NOMO-1 treated with DMSO at 0.1 percent for 48 hours (cell line): ENCODE measurements around the gene PRKAG2.
A peak's percentile ranks its signal among the peaks of the same experiment; 100 is the strongest.

Experiments
- DNase-seq: peaks from one replicate; lab custom pipeline; 2025; ENCODE audit not compliant: unreplicated experiment; lab: John Stamatoyannopoulos, UW

PRKAG2 gene

DNA sequence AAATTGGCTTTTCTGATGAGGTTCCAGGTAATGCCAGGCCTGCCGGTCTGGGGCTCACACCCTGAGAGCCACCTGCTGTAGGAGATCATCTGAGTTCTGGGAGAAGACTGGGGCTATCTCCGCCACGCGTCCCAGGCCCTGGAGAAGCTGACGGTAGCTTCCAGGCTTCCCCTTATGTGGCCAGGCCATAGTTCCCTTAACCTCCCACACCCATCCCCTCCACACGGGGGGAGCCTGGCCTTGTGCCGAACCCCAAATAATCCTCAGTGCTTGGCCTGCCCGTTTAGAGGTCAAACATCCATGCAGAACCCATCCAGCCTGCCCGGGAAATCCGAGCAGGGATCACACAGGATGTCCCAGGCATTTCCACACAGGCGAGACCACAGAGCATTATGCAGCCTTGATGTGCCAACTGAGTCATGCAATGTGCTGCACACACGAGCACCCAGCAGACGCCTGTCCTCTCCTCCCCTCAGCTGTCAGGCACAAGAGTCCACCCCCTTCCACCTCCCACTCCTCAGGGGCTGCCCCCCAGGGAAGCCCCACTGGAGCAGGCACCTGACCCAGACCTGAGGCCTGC lies 176.2 kb downstream of the PRKAG2 start:
- DNase-seq: no peak

DNA sequence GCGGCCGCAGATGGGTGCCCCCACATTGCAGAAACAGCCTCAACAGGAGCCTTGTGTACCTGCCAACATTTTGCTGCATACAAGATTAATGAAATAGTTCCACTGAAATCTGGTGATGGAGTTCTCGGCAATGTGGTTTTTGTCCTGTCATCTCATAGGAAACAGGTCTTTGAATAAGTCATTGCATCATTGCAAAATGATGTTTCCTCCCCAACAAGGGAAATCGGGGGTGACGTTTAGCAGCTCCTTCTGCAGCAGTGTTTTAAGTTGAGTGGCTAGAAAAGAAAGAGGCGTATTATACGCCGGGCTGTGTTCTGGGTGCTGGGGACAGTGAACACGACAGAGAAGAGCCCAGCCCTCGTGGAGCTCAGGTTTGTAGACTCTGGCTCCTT lies 177.0 kb downstream of the PRKAG2 start:
- DNase-seq: peak; percentile 1

DNA sequence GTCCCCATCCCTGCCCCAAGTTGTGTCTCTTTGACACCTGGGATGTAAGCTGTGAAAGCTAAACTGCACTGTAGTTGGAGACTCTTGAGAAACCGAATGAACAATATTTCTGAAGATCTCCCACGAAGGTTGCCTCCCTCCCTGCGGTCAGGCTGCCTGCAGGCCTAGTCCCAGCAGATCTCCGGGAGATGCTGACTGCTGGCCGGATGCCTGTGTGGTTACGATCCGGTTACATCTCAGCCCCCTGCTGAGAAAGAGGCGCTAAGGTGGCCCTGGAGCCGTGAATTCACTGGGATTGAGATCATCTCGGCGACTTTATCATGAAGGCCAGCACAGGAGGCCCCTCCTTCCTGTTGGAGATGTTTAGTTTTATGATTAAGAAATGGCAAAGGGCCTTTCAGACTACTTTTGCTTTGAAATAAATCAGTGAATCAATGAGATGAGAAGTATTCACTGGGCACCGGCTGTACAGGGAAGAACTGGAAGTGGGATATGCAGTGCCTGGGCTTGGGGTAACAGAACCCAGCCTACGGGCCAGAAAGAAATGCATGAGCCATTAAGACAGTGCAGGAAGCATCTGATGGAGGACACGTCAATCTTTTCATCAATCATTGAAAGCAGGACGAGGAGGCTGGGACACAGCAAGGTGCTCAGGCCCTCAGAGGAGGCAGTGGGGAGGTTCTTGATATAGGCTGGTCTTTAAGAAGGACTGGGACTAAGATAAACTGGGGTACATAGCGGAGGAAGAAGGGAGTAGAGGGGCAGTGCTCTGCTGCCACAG lies 177.6 kb downstream of the PRKAG2 start:
- no peak for DNase-seq

DNA sequence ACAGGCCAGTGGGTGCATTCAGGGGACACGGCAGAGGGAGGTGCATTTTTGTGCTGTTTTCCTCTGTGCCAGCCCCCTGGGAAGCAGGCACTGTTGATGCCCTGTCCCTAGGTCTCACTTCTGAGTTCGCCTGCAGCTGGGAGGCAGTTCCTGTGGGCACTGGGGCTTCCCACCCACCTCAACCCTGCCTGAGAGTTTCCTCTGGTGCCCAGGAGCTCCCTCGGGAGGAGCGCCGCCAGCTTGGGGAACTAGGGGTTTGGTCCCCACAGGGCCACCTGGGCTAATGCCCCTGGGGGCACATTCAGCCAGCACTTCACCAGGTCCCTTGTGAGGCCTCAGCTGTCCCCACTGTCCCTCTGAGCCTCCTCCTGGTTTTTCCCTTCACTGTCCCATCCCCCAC lies 179.0 kb downstream of the PRKAG2 start:
- DNase-seq: no peak

DNA sequence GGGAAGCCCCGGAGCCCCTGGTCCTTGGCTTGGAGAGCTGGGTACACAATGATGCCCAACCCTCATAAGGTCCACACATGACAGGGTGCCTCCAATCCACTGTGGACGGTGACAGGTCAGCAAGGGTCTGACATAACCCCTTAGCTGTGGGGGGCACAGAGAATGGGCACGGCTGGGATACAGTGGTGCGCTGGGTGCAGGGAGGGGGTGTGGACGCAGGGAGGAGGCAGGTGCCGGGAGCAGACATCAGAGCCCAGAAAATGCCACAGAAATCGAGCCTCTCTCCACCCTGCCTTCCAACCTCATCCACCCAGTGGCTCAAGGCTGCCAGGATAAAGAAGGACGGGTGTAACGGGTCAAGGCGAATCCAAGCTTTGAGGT lies 179.4 kb downstream of the PRKAG2 start:
- no peak for DNase-seq

DNA sequence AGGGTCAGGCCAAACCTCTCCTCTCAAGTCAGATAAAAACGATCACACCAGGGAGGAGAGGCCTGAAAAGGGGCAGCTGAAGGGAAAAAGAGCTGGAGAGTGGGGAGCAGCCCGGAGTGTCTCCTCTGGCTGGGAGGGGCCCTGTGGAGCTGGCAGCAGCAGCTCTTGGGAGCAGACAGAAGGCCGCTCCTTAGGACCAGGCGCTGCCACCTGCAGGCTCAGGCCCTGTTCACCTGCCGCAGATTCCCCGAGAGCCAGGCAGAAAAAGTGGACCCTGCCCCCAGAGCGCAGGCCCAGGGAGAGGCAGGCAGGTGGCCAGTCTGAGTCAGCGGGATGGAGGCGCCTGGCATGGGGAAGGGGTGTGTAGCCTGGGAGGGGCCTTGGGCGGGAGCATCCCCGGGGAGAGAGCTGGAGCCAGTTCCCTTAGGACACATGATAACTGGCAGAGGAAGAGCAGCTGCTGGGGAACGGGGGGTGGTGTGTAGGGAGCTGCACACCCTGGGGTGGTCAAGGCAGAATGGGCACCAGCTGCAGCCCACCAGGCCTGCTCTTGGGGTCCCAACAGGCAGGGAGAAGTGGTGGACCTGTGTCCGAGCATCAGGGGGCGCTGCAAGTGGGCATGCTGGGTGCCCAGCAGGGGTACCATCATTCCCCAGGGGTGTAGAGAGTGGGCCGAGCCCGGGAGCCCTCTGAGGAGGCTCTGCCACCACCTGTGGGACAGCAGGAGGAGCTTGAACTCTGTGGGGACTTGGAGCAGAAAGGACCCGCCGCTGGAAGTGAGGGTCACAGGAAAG lies 180.0 kb downstream of the PRKAG2 start:
- no peak for DNase-seq

DNA sequence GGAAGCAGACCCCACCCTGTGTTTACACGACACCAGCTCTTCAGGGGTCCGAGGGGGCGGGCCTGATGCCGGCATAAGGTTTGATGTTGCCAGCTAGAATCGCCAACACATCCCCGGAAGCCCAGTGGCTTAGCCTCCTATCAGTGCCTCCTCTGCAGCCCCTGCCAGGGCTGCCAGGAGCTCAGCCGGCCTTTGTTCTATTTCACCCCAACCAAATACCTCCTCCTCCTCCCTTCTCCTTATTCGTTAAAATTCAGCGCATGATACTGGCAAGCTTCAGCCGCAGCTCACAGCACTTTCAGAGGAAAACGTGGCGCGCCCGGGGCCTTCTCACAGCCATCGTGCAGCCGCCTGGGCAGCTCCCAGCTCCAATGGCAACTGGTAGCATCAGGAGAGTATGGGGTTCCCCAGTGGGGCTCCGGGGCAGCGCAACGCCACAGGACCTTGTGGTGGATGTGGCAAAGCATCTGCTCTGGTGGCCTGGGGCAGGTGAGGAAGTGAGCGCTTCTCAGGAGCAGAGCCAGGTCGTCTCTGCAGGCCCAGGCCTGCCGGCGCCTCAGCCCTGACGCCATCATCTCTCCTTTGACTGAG lies 180.9 kb downstream of the PRKAG2 start:
- DNase-seq: no peak

DNA sequence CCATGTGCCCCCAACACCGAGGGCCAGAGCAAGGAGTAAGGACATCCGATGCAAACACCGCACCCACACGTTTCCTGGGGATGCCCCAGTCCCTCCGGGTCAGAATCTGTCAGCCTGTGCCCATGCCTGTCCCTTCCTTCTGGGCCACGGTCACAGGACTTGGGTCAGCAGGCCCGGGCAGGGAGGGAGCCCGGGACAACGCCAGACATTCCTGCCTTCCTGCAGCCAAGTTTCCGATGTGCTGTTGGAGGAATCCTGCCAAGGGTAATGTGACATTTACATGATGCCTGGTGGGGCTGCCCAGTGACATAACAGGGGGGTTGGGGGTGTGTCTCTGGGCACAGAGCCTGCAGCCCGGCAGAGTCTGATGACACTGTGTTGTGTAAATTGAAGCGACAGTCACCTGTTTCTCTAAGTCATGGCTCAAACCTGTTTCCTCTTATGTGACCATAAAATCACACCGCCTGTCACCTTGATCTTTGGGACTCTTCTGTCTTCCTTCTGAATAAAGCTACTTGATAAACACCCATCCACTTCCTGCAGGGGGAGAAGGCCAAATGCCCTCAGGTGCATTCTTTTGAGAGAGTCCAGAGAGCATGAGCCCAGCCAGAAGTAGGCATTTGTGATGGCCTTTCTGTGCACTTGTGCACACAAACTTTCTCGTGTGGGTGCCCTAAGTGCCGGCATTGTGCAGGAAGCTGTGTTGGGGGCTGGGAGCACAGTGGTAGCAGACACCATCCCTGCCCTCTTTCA lies 181.9 kb downstream of the PRKAG2 start:
- DNase-seq: no peak

DNA sequence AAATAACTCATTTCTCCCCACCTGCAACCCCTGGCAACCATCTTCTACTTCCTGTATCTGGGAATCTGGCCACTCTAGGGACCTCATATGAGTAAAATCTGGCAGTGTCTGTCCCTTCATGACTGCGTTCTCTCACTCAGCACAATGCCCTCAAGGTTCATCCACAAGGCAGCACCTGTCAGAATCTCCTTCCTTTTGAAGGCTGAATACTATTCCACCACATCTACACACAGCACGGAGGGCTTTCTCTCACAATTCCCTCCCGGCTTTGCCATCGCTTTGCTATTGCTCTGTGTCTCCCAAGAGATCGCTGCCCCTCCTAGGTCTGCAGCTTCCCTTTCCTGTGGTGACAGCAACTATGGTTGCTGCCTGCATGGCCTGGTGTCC lies 182.5 kb downstream of the PRKAG2 start:
- no peak for DNase-seq

DNA sequence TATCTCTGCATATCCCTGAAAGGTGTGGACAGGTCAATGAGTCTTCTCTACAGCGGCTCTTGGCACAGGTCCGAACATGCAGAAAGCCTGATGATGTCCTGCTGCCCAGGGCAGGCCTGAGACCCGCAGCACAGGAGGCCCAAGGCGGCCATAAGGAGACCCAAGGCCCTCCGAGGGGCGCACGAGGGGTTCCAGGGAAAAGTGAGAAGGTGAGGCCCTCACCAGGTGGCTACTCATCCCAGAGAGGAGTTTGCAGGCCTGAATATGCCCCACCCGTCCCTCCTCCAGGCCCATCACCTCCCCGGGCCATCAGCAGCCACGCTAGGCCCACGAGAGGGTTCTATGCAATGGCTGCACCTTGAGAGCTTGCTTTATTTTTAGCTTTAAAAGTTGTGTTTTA lies 183.8 kb downstream of the PRKAG2 start:
- DNase-seq: no peak

DNA sequence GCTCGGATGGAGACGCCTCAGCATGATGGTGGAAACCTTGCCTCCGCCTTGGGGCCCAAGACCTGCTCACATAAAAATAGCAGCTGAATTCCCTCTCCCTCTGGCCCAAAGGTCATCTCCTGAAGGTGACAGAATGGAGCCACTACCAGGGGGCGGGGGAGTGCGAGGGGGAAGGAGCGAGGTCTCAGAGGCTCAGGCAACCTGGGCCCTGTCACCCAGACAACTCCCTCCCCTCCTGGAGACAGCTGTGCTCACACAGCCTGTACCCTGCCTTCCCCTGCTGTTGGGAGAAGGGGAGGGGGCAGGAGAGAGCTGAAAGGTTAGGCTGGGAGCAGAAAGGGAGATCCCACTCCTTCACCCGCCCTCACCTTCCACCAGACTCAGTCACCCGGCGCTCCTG lies 184.2 kb downstream of the PRKAG2 start:
- no peak for DNase-seq

DNA sequence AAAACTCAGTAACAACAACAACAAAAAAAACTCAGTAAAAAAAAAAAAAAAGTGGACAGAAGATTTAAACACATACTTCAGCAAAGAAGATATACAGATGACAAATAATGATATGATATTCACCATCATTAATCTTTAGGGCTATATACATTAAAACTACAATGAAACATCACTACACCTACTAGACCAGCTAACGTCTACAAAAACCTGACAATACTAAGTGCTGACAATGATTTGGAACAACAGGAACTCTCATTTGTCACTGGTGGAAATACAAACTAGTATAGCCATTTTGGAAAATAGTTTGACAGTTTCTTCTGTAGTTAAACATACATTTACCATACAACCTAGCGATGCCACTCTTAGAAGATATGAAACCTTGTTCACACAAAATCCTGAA lies 185.5 kb downstream of the PRKAG2 start:
- DNase-seq: no peak

DNA sequence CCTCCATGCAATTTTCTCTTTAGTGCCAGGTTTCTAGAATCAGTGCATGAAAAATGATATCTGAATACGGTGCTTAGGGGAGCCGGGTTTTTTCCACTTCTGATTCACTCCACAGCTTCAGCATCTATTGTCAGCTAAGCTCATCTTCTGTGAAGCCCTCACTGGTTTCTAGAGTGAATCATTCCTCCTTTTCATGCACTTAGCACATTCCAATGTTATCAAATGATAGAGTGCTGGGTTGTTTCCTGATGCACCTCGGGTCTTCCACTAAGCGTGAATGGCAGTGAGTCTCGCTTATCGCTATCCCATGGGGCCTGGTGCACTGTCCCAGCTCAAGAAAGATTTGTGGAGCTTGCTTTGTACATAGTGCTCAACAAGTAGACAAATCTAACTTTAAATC lies 186.3 kb downstream of the PRKAG2 start:
- DNase-seq: no peak

DNA sequence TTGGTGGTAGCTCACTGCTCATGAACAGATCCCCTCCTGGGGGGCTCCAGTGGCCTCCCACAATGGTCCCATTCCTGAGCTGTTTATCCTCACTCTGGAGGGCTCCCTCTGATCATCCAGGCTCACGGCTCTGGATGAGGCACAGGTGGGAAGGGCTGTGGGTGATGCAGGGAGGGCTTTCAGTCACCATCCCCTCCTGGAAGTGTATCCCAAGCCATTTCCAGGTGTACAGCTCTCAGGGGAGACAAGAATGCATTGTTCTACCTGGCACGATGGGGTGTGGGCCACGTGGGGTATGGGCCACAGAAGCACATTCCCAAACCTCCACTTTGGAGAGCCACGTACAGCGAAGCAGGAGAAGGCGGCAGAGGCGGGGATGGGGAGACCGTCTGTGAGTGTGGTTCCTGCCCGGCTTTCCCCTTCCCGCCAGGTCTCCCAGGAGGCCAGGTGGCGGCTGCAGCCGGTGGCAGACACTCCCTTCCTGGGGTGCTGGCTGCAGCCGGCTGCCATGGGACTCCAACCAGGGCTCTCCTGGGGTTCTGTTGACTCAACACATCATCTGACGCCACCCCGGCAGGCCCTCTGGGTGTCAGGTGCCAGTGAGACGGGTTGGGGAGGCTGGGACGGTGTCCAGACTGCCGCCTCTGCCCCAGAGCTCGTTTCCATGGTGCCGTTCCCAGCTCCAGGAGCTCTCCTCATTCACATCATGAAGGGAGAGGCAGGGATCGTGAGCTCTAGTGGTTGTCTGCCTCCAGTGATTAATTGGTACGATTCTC lies 187.5 kb downstream of the PRKAG2 start:
- no peak for DNase-seq

DNA sequence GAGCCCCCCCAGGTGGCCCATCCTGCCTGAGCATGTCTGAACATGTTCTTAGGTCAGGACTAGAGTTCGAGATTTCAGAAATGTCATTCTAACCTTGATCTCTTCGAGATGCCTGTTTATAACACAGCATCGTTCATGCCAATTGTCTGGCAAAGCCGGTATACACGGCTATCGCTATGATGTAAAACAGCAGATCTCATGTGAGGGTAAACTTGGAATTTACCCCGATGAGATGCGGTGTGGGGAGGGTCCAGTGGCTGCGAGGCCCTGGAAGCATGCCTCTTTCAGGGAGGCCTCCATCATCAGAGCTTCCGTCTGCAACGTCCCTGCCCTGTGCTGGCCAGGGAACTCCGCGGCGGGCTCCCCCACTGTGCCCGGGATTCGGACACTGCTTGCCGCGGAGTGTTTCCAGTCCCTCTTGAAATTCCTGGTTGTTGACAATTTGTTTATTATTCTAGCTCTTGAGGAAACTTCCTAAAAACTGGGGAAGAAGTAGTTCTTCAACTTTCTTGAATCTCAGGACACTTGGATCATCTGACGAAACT lies 188.6 kb downstream of the PRKAG2 start:
- no peak for DNase-seq

DNA sequence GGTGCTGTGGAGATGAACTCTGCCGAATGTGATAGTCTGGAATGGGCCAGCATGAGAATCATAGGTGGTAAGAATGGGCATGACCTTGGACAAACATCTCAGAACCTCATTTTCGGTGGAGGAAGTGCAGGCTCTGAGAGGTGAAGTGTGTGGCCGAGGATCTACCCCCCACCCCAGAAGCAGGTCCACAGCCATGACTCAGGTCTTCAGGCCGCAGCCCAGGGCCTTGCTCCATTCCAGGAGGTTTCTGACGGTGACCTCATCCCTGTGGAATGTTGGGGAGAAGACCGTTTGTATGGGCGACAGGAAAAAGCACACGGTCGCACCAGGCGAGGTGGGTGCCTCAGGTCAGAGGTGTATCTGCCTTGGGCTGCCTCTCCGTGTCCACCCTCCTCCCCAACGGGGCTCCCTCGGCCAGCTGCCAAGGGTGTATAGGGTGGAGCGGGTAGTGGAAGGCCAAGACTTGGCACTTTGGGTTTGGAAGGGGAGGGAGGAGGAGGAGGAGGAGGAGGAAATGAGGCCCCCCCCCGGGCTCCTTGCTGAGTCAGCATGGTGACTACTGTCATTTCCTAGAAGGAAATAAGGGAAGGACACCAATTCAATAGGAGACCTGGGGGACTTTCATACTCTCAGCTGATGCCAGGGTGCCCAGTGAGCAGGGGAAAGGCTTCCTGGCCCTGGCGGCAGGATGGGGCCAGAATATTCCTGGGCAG lies 189.2 kb downstream of the PRKAG2 start:
- no peak for DNase-seq

DNA sequence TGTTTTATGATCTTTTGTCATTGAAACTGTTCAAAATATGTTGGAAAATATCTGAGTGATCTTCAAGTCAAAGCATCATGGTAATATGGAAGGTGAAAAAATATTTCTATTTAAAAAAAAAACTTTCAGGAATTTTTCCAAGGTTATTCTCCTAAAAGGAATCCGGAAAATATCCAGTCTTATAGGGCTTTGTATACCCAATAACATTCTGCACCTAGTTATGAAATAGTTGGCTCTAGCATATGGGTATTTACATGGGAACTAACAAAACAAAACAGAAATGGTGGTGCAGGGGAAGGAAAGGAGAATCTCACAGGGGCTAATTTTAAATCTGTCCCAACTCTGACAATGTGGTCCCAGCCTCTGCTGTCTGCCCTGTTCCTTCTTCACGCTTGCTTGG lies 190.1 kb downstream of the PRKAG2 start:
- DNase-seq: no peak

DNA sequence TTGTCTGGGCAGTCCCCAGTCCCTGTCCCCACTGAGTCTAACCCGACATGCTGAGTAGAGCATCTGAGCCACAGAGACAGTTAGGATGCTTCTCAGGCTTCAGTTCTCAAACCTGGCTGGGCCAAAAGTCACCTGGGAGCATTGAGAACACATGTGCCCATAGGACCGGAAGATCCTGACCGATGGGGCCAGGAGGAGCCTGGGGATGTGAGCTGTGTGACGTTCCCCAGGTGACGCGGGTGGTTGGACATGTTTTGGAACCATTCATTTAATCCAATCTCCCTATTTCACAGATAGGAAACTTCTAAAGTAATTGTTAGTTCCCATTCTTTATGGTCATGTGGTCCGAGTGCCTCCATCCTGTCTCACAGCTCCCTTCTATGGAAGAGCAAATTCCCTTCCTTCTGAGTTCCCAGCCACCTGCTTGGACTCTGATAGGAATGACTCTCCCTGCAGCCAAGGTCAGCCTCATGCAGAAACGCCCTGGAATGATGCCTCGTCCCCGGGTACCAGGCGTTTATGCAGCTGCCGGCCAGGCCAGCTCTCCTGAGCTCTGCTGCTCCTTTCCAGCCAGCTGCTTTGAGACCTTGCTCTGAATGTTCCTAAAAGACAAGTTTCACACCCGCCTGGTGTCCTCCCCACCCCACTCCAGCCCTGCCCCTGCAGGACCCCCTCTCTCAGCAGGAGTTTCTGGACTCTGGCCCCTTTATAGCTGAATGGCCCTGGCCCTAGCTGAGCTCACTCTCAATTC lies 190.7 kb downstream of the PRKAG2 start:
- no peak for DNase-seq
